Liver (tissue), 3 donors: ENCODE results near the gene ZC3H12C.

ENCODE experiments used
- CTCF ChIP-seq: fragments of 150-350 bp; IDR thresholded peaks from 2 replicates; pipeline ENCODE4 v1.5.1; 2017; ENCODE audit warnings: improper control_type of control experiment, low read depth, low read length; ENCODE audit not compliant: missing input control
- EGR1 ChIP-seq, 2 donors: IDR thresholded peaks; 2 replicates each; pipeline ENCODE4 v1.6.1; 2016 to 2018; ENCODE audit warnings: antibody characterized with exemption in 2 of 2, low read depth in 2 of 2
- FOXA1 ChIP-seq: IDR thresholded peaks from 2 replicates; pipeline ENCODE4 v1.6.1; 2016; ENCODE audit warnings: antibody characterized with exemption
- GABPA ChIP-seq, 2 donors: IDR thresholded peaks in 1 of 2; conservative IDR thresholded peaks in 1 of 2; 2 replicates each; pipeline ENCODE4 v1.6.1; 2016; ENCODE audit warnings: antibody characterized with exemption in 2 of 2, mild to moderate bottlenecking in 1 of 2, moderate library complexity in 1 of 2
- JUND ChIP-seq, 2 donors: IDR thresholded peaks; 2 replicates each; pipeline ENCODE4 v1.6.1; 2016; ENCODE audit warnings: antibody characterized with exemption in 2 of 2
- RAD21 ChIP-seq, 2 donors: IDR thresholded peaks; 2 replicates each; pipeline ENCODE4 v1.6.1; 2016; ENCODE audit warnings: antibody characterized with exemption in 2 of 2, mild to moderate bottlenecking in 2 of 2
- REST ChIP-seq: IDR thresholded peaks from 2 replicates; pipeline ENCODE4 v1.6.1; 2016; ENCODE audit warnings: antibody characterized with exemption, mild to moderate bottlenecking
- SP1 ChIP-seq: IDR thresholded peaks from 2 replicates; pipeline ENCODE4 v1.6.1; 2018; ENCODE audit warnings: antibody characterized with exemption, mild to moderate bottlenecking
- TAF1 ChIP-seq: conservative IDR thresholded peaks from 2 replicates; pipeline ENCODE4 v1.6.1; 2016; ENCODE audit warnings: antibody characterized with exemption, mild to moderate bottlenecking
- YY1 ChIP-seq: IDR thresholded peaks from 2 replicates; pipeline ENCODE4 v1.6.1; 2016; ENCODE audit warnings: antibody characterized with exemption, mild to moderate bottlenecking
- TF ChIP-seq, protein P1 (sequence below): IDR thresholded peaks from 2 replicates; pipeline ENCODE4 v1.6.1; 2016; ENCODE audit warnings: antibody characterized with exemption
- donor health status: healthy.
- donor health status: healthy.

DNA sequence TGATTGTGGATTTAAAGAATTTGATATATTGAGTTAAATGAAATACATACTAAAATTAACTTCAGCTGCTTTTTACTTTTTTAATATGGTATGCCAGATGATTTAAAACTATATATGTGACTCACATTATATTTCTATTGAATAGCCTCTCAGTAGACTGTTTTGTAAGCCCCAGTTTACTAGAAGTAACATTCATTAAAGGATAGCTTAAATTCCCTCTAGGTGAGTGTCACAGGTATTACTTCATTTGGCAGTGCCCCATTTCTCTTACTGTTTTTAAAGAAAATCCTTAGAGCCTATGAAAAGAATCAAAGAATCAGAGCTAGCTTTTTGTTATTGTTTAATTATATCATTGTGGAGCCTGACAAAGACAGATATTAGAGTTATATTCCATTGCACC is 48.6 kb downstream of the ZC3H12C start:
- TF ChIP-seq CTCF = no peak
- no peak for TF ChIP-seq REST
- no peak for TF ChIP-seq TAF1
- no peak for TF ChIP-seq JUND (IDR thresholded peaks at IDR 0.05)
- no peak for TF ChIP-seq RAD21 (IDR thresholded peaks at IDR 0.05)
- TF ChIP-seq SP1 = no peak
- no peak for TF ChIP-seq YY1
- TF ChIP-seq, protein P1, sequence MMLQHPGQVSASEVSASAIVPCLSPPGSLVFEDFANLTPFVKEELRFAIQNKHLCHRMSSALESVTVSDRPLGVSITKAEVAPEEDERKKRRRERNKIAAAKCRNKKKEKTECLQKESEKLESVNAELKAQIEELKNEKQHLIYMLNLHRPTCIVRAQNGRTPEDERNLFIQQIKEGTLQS = no peak
- TF ChIP-seq GABPA (IDR thresholded peaks at IDR 0.05 in 1 of 2, conservative IDR thresholded peaks at IDR 0.05 in 1 of 2) = no peak
- no peak for TF ChIP-seq FOXA1
- TF ChIP-seq EGR1 (IDR thresholded peaks at IDR 0.05; ENCODE audit: low read depth in 2 of 2) = no peak
